Neural cell (in vitro differentiated cells): ENCODE measurements around the gene MBD3L1. TPM values are rescaled to one million over a fixed set of nuclear protein-coding genes. Genes with fewer than 3 reads are reported as not detected.

Experiments used
- H2AFZ ChIP-seq: fragments of 200-600, 300-800 bp; sonication (generic), shearing (Covaris generic); 2 replicates; pipeline ENCODE4 v1.6.0; 2014; ENCODE audit warnings: low read depth, mild to moderate bottlenecking, antibody characterized with exemption, low read length, moderate library complexity
- H3F3A ChIP-seq: fragments of 200-600 bp; shearing (Covaris generic); 2 replicates; pipeline ENCODE4 v1.6.1; 2016; ENCODE audit warnings: mild to moderate bottlenecking, moderate library complexity, mixed read lengths, antibody characterized with exemption, low read length; ENCODE audit not compliant: insufficient read depth, poor library complexity, severe bottlenecking
- H3K27ac ChIP-seq: fragments of 200-600, 300-800 bp; sonication (generic), shearing (Covaris generic); 2 replicates; pipeline ENCODE4 v1.5.1; 2014; ENCODE audit warnings: mild to moderate bottlenecking, low read length, moderate library complexity
- H3K27me3 ChIP-seq: fragments of 300-800, 200-600 bp; sonication (generic), shearing (Covaris generic); 2 replicates; pipeline ENCODE4 v1.6.0; 2014; ENCODE audit warnings: mild to moderate bottlenecking, low read depth, low read length, moderate library complexity; ENCODE audit not compliant: insufficient read depth
- H3K36me3 ChIP-seq: fragments of 300-800, 200-600 bp; sonication (generic), shearing (Covaris generic); 2 replicates; pipeline ENCODE4 v1.5.1; 2014; ENCODE audit warnings: mild to moderate bottlenecking, antibody characterized with exemption, low read length, moderate library complexity; ENCODE audit not compliant: insufficient read depth
- H3K4me2 ChIP-seq: fragments of 300-800, 200-600 bp; sonication (generic), shearing (Covaris generic); 2 replicates; pipeline ENCODE4 v1.6.0; 2014; ENCODE audit warnings: mild to moderate bottlenecking, low read length
- H3K4me3 ChIP-seq: fragments of 300-800, 200-600 bp; sonication (generic), shearing (Covaris generic); 2 replicates; pipeline ENCODE4 v1.5.1; 2014; ENCODE audit warnings: mild to moderate bottlenecking, low read length, moderate library complexity
- H3K79me2 ChIP-seq: fragments of 200-600 bp; shearing (Covaris generic); replicated peaks from 2 replicates; pipeline ENCODE4 v1.6.0; 2014; ENCODE audit warnings: mild to moderate bottlenecking, low read length, moderate library complexity; ENCODE audit not compliant: insufficient read depth
- H3K9ac ChIP-seq: fragments of 300-800, 200-600 bp; sonication (generic), shearing (Covaris generic); 2 replicates; pipeline ENCODE4 v1.6.1; 2016; ENCODE audit warnings: mild to moderate bottlenecking, low read length, mixed read lengths
- H3K9me2 ChIP-seq: fragments of 200-600 bp; shearing (Covaris generic); 2 replicates; pipeline ENCODE4 v1.6.1; 2016; ENCODE audit warnings: mild to moderate bottlenecking, low read length, mixed read lengths; ENCODE audit not compliant: insufficient read depth
- H3K9me3 ChIP-seq: fragments of 200-600, 300-800 bp; sonication (generic), shearing (Covaris generic); 2 replicates; pipeline ENCODE4 v1.6.1; 2016; ENCODE audit warnings: mild to moderate bottlenecking, mixed run types, low read length, moderate library complexity, mixed read lengths
- H4K20me1 ChIP-seq: fragments of 200-600 bp; shearing (Covaris generic); 2 replicates; pipeline ENCODE4 v1.6.1; 2016; ENCODE audit warnings: mild to moderate bottlenecking, mixed run types; ENCODE audit not compliant: insufficient read depth
- CTCF ChIP-seq: fragments of 450-650 bp; IDR thresholded peaks from 2 replicates; pipeline ENCODE4 v1.5.1; 2014; ENCODE audit warnings: antibody characterized with exemption, mild to moderate bottlenecking, moderate library complexity; ENCODE audit not compliant: poor library complexity, severe bottlenecking
- EP300 ChIP-seq: fragments of 450-650 bp; conservative IDR thresholded peaks from 2 replicates; pipeline ENCODE4 v1.6.1; 2014; ENCODE audit warnings: antibody characterized with exemption, mild to moderate bottlenecking, moderate library complexity; ENCODE audit not compliant: poor library complexity, severe bottlenecking
- EZH2 ChIP-seq: fragments of 200-600, 300-800 bp; shearing (Covaris generic), sonication (generic); IDR thresholded peaks from 2 replicates; pipeline ENCODE4 v1.6.1; 2014; ENCODE audit warnings: antibody characterized with exemption, low read length, borderline replicate concordance, mild to moderate bottlenecking; ENCODE audit not compliant: insufficient read depth, poor library complexity, severe bottlenecking
- MXI1 ChIP-seq: fragments of 450-650 bp; conservative IDR thresholded peaks from 2 replicates; pipeline ENCODE4 v1.6.1; 2014; ENCODE audit warnings: antibody characterized with exemption, mild to moderate bottlenecking; ENCODE audit not compliant: poor library complexity, severe bottlenecking
- POLR2AphosphoS5 ChIP-seq: IDR thresholded peaks from 2 replicates; pipeline ENCODE4 v1.6.1; 2012
- RAD21 ChIP-seq: fragments of 450-650 bp; conservative IDR thresholded peaks from 2 replicates; pipeline ENCODE4 v1.6.1; 2014; ENCODE audit warnings: antibody characterized with exemption, mild to moderate bottlenecking, moderate library complexity
- REST ChIP-seq: IDR thresholded peaks from 2 replicates; pipeline ENCODE4 v1.6.1; 2012; ENCODE audit warnings: borderline replicate concordance
- SMC3 ChIP-seq: fragments of 450-650 bp; conservative IDR thresholded peaks from 2 replicates; pipeline ENCODE4 v1.6.1; 2014; ENCODE audit warnings: antibody characterized with exemption, mild to moderate bottlenecking, moderate library complexity; ENCODE audit not compliant: poor library complexity
- TAF1 ChIP-seq: IDR thresholded peaks from 2 replicates; pipeline ENCODE4 v1.6.1; 2012; ENCODE audit warnings: low read depth
- polyA plus RNA-seq: library from polyadenylated mRNA; depleted of rRNA; stranded (reverse); fragments of >200 nt; gene quantifications from 2 replicates; pipeline ENCODE4 v1.2.3, GENCODE V29; 2014

MBD3L1 gene
- polyA plus RNA-seq, 1 donor from 2014 or later = not detected

- H3K27ac ChIP-seq = no peak overlapping the region
- no peaks in the 10 kb centered on the region for H4K20me1 ChIP-seq
- no peaks in the 10 kb centered on the region for H3K79me2 ChIP-seq
- no peak overlapping the region for H2AFZ ChIP-seq
- H3K4me2 ChIP-seq = no peak overlapping the region
- no peak overlapping the region for H3K4me3 ChIP-seq
- no peaks in the 10 kb centered on the region for H3K9me3 ChIP-seq
- H3K9me2 ChIP-seq = no peaks in the 10 kb centered on the region
- no peaks in the 10 kb centered on the region for H3F3A ChIP-seq
- TF ChIP-seq REST = no peak
- no peak for TF ChIP-seq SMC3
- TF ChIP-seq TAF1 = no peak
- TF ChIP-seq RAD21 = no peak
- no peak for TF ChIP-seq EP300
- no peaks in the 10 kb centered on the region for H3K36me3 ChIP-seq
- H3K9ac ChIP-seq = no peak overlapping the region
- no peaks in the 10 kb centered on the region for H3K27me3 ChIP-seq
Measured at GRCh38 chr19:8866344-8866743, 34.2 kb downstream of the MBD3L1 start.

GRCh38 chr19:8877854-8878705 is 45.9 kb downstream of the MBD3L1 start:
- no peaks in the 10 kb centered on the region for H3K79me2 ChIP-seq
- no peak overlapping the region for H2AFZ ChIP-seq
- no peak overlapping the region for H3K4me3 ChIP-seq
- no peaks in the 10 kb centered on the region for H4K20me1 ChIP-seq
- H3K4me2 ChIP-seq = no peak overlapping the region
- H3K9me2 ChIP-seq = no peaks in the 10 kb centered on the region
- no peak overlapping the region for H3K9ac ChIP-seq
- TF ChIP-seq REST (no peak), TAF1 (no peak), EP300 (no peak), MXI1 (no peak), RAD21 (no peak), EZH2 (no peak), CTCF (no peak), POLR2AphosphoS5 (no peak), SMC3 (no peak)
- no peaks in the 10 kb centered on the region for H3F3A ChIP-seq
- H3K27me3 ChIP-seq = no peaks in the 10 kb centered on the region
- no peaks in the 10 kb centered on the region for H3K36me3 ChIP-seq
- H3K27ac ChIP-seq = no peak overlapping the region
- peaks cover 3% of the 10 kb centered on the region for H3K9me3 ChIP-seq
